ENCODE measurements around the gene TNS1. TPM values are rescaled to one million over a fixed set of nuclear protein-coding genes. Genes with fewer than 3 reads are reported as not detected.

TNS1 gene
- total RNA-seq, 1 donor: 48.9 TPM

- Histone ChIP-seq H3K79me2 (ENCODE audit: insufficient read depth, low read length) (peaks cover 73% of the 10 kb centered on the region), H3K36me3 (ENCODE audit: insufficient read depth, low read length) (peaks cover 44% of the 10 kb centered on the region), H3K4me1 (ENCODE audit: insufficient read depth, low read length) (peaks cover 41% of the 10 kb centered on the region), H3K4me2 (ENCODE audit: insufficient read depth, low read length) (no peak overlapping the region), H3K4me3 (ENCODE audit: insufficient read depth, low read length) (no peak overlapping the region), H4K20me1 (ENCODE audit: insufficient read depth, low read length) (peaks cover 40% of the 10 kb centered on the region), H3K27ac (ENCODE audit: low read depth, low read length) (no peak overlapping the region), H3K27me3 (ENCODE audit: insufficient read depth, low read length) (no peaks in the 10 kb centered on the region), H3K9me3 (ENCODE audit: low read depth, low read length) (no peaks in the 10 kb centered on the region), H2AFZ (ENCODE audit: low read length) (no peak overlapping the region)
- TF ChIP-seq CTCF (IDR thresholded peaks at IDR 0.05; ENCODE audit: extremely low read depth, low read depth, low read length): no peak
- no peak for DNase-seq (ENCODE audit: insufficient read length, low spot score, missing footprints)
Measured at GRCh38 chr2:217915706-217916105, 87.1 kb downstream of the TNS1 start.

- TF ChIP-seq CTCF (IDR thresholded peaks at IDR 0.05; ENCODE audit: extremely low read depth, low read depth, low read length): no peak
- no peak overlapping the region for H3K4me2 ChIP-seq (ENCODE audit: insufficient read depth, low read length)
- peaks cover 74% of the 10 kb centered on the region for H3K79me2 ChIP-seq (ENCODE audit: insufficient read depth, low read length)
- peaks cover 41% of the 10 kb centered on the region for H3K4me1 ChIP-seq (ENCODE audit: insufficient read depth, low read length)
- H3K27ac ChIP-seq (ENCODE audit: low read depth, low read length): no peak overlapping the region
- H4K20me1 ChIP-seq (ENCODE audit: insufficient read depth, low read length): peaks cover 48% of the 10 kb centered on the region
- no peak for DNase-seq (ENCODE audit: insufficient read length, low spot score, missing footprints)
- no peaks in the 10 kb centered on the region for H3K9me3 ChIP-seq (ENCODE audit: low read depth, low read length)
- no peaks in the 10 kb centered on the region for H3K27me3 ChIP-seq (ENCODE audit: insufficient read depth, low read length)
- no peak overlapping the region for H2AFZ ChIP-seq (ENCODE audit: low read length)
- H3K4me3 ChIP-seq (ENCODE audit: insufficient read depth, low read length): no peak overlapping the region
- peaks cover 44% of the 10 kb centered on the region for H3K36me3 ChIP-seq (ENCODE audit: insufficient read depth, low read length)
Measured at GRCh38 chr2:217914878-217915277, 87.9 kb downstream of the TNS1 start.

GRCh38 chr2:217914078-217914477 lies 88.7 kb downstream of the TNS1 start:
- Histone ChIP-seq H3K4me3 (ENCODE audit: insufficient read depth, low read length) (no peak overlapping the region), H3K27ac (ENCODE audit: low read depth, low read length) (no peak overlapping the region), H3K36me3 (ENCODE audit: insufficient read depth, low read length) (peaks cover 41% of the 10 kb centered on the region), H3K79me2 (ENCODE audit: insufficient read depth, low read length) (peaks cover 72% of the 10 kb centered on the region), H4K20me1 (ENCODE audit: insufficient read depth, low read length) (peaks cover 56% of the 10 kb centered on the region), H2AFZ (ENCODE audit: low read length) (no peak overlapping the region), H3K4me1 (ENCODE audit: insufficient read depth, low read length) (peaks cover 35% of the 10 kb centered on the region), H3K9me3 (ENCODE audit: low read depth, low read length) (no peaks in the 10 kb centered on the region), H3K27me3 (ENCODE audit: insufficient read depth, low read length) (no peaks in the 10 kb centered on the region), H3K4me2 (ENCODE audit: insufficient read depth, low read length) (no peak overlapping the region)
- DNase-seq (ENCODE audit: insufficient read length, low spot score, missing footprints): no peak
- no peak for TF ChIP-seq CTCF (IDR thresholded peaks at IDR 0.05; ENCODE audit: extremely low read depth, low read depth, low read length)

GRCh38 chr2:217913436-217913835 lies 89.4 kb downstream of the TNS1 start:
- H3K79me2 ChIP-seq (ENCODE audit: insufficient read depth, low read length): peaks cover 69% of the 10 kb centered on the region

More at GRCh38 chr2:217913436-217913835, 89.4 kb downstream of the TNS1 start:
- TF ChIP-seq CTCF (IDR thresholded peaks at IDR 0.05; ENCODE audit: extremely low read depth, low read depth, low read length): no peak
- no peaks in the 10 kb centered on the region for H3K9me3 ChIP-seq (ENCODE audit: low read depth, low read length)
- H4K20me1 ChIP-seq (ENCODE audit: insufficient read depth, low read length): peaks cover 58% of the 10 kb centered on the region
- H3K4me2 ChIP-seq (ENCODE audit: insufficient read depth, low read length): no peak overlapping the region
- H3K4me3 ChIP-seq (ENCODE audit: insufficient read depth, low read length): no peak overlapping the region
- peaks cover 33% of the 10 kb centered on the region for H3K4me1 ChIP-seq (ENCODE audit: insufficient read depth, low read length)
- no peaks in the 10 kb centered on the region for H3K27me3 ChIP-seq (ENCODE audit: insufficient read depth, low read length)
- no peak overlapping the region for H3K27ac ChIP-seq (ENCODE audit: low read depth, low read length)
- no peak for DNase-seq (ENCODE audit: insufficient read length, low spot score, missing footprints)
- H2AFZ ChIP-seq (ENCODE audit: low read length): no peak overlapping the region
- peaks cover 39% of the 10 kb centered on the region for H3K36me3 ChIP-seq (ENCODE audit: insufficient read depth, low read length)
